Ovary (tissue), 9 donors: ENCODE data around the gene ACTL9. TPM values are rescaled to one million over a fixed set of nuclear protein-coding genes. Genes with fewer than 3 reads are reported as not detected.

Source experiments
- DNase-seq, 5 donors: peaks; one replicate each; pipeline ENCODE4 v3.0.0-alpha.2; 2019 to 2020
- H3K27ac ChIP-seq, 2 donors: fragments of 200-600 bp; one replicate each; pipeline versions ENCODE4 v1.5.1 to v1.8.0; 2019 to 2022
- H3K27me3 ChIP-seq: fragments of 200-600 bp; one replicate; pipeline ENCODE4 v1.8.0; 2022
- H3K36me3 ChIP-seq: fragments of 200-600 bp; sonication (generic); one replicate; pipeline ENCODE4 v1.5.1; 2019
- H3K4me1 ChIP-seq: one replicate; pipeline ENCODE4 v1.8.1; 2013; ENCODE audit warnings: mild to moderate bottlenecking, moderate library complexity; ENCODE audit not compliant: insufficient read depth
- H3K4me3 ChIP-seq: fragments of 200-600 bp; sonication (generic); one replicate; pipeline ENCODE4 v1.5.1; 2017
- H3K9me3 ChIP-seq, 2 donors: fragments of 200-600 bp in 1 of 2; sonication (generic) in 1 of 2; one replicate each; pipeline versions ENCODE4 v1.5.1 to v1.8.1; 2013 to 2019; ENCODE audit warnings: mild to moderate bottlenecking in 1 of 2, moderate library complexity in 1 of 2
- EP300 ChIP-seq: sonication (generic); formaldehyde crosslinking; IDR thresholded peaks from one replicate; pipeline ENCODE4 v1.6.1; 2017; ENCODE audit warnings: antibody characterized with exemption
- POLR2A ChIP-seq: fragments of 450-650 bp; IDR thresholded peaks from one replicate; pipeline ENCODE4 v1.6.1; 2017; ENCODE audit warnings: antibody characterized with exemption, mild to moderate bottlenecking, moderate library complexity
- WGBS, 3 donors: extraction: QIAGEN DNeasy Blood & Tissue Kit in 1 of 3; methylation state at CpG; one replicate each; pipeline versions ENCODE4 v1.1.5 to v1.1.7; 2013 to 2017; 5-methylcytosine and 5-hydroxymethylcytosine counted together
- intact Hi-C, 4 donors: fragments of 100-400 bp; cut with DNase I; formaldehyde crosslinking; loops; one replicate each; pipeline versions ENCODE4 v1.11.0 to v1.15.1; 2022 to 2023
- polyA plus RNA-seq, 2 donors: library from polyadenylated mRNA; stranded (reverse); fragments of 200-250 nt in 1 of 2; fragments of 350-450 nt in 1 of 2; fragmentation: Illumina TruSeq in 1 of 2; extraction: RNeasy Lipid Tissue Mini Kit (QIAGEN cat#74804) in 1 of 2; gene quantifications; one replicate each; pipeline ENCODE4 v1.2.3, GENCODE V29; 2013 to 2014
- total RNA-seq, 7 donors: library from RNA; depleted of rRNA in 2 of 7; stranded (reverse); fragments of >200 nt in 2 of 7; fragmentation: NEBNext Ultra II Directional in 3 of 7; extraction: Animal tissue kit (Norgen Biotek cat#: 25700) in 3 of 7; gene quantifications; one replicate each; pipeline versions ENCODE4 v1.1.0 to v1.2.4, GENCODE V29; 2016 to 2023
- TF ChIP-seq, protein P1 (sequence below), 3 donors: fragments of 450-650 bp in 2 of 3; fragments of 200-600 bp in 1 of 3; IDR thresholded peaks; one replicate each; pipeline versions ENCODE4 v1.5.1 to v1.8.0; 2016 to 2022; ENCODE audit warnings: antibody characterized with exemption in 3 of 3, mild to moderate bottlenecking in 1 of 3
- donor health status: DM: no; HTN: no; CAD: no; lungs with moderate emphysema.
- donor health status: DM: no; HTN: no; CAD: no.
- donor health status: Bipolar disorder and iron deficiency.
- donor health status: DM: yes; HTN: yes; CAD: no.
- donor health status: DM: no; HTN: no; CAD: no.
- donor health status: DM: yes; HTN: yes; CAD: no.

Gene ACTL9
- total and polyA plus RNA-seq, 9 donors, result not detected

DNA sequence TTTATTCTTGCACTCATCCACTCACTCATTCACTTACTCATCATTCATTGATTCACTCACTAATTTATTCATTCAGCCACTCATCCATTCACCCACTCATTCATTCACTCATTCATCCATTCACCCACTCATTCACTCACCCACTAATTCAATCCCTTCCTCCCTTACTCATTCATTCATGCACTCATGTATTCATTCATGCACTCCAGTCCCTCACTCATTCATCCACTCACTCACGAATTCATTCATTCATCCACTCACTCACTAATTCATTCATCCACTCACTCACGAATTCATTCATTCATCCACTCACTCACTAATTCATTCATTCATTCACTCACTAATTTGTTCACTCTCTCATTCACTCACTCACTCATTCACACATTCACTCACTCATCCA, 16.1 kb downstream of the ACTL9 start:
- 30 to 57% (median 42%) methylated on average over 2 of the region's 2 CpGs for WGBS, 3 donors
- TF ChIP-seq EP300 (no peak), POLR2A (no peak)
- TF ChIP-seq, protein P1, sequence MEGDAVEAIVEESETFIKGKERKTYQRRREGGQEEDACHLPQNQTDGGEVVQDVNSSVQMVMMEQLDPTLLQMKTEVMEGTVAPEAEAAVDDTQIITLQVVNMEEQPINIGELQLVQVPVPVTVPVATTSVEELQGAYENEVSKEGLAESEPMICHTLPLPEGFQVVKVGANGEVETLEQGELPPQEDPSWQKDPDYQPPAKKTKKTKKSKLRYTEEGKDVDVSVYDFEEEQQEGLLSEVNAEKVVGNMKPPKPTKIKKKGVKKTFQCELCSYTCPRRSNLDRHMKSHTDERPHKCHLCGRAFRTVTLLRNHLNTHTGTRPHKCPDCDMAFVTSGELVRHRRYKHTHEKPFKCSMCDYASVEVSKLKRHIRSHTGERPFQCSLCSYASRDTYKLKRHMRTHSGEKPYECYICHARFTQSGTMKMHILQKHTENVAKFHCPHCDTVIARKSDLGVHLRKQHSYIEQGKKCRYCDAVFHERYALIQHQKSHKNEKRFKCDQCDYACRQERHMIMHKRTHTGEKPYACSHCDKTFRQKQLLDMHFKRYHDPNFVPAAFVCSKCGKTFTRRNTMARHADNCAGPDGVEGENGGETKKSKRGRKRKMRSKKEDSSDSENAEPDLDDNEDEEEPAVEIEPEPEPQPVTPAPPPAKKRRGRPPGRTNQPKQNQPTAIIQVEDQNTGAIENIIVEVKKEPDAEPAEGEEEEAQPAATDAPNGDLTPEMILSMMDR (IDR thresholded peaks at IDR 0.05), result no peak
- intact Hi-C loops, result no loop called here
- H3K27me3 ChIP-seq, result no peaks in the 10 kb centered on the region
- H3K36me3 ChIP-seq, result no peaks in the 10 kb centered on the region
- H3K4me1 ChIP-seq, result no peaks in the 10 kb centered on the region
- no peak overlapping the region for H3K27ac ChIP-seq
- DNase-seq, result no peak
- no peak overlapping the region for H3K4me3 ChIP-seq
- no peaks in the 10 kb centered on the region for H3K9me3 ChIP-seq

DNA sequence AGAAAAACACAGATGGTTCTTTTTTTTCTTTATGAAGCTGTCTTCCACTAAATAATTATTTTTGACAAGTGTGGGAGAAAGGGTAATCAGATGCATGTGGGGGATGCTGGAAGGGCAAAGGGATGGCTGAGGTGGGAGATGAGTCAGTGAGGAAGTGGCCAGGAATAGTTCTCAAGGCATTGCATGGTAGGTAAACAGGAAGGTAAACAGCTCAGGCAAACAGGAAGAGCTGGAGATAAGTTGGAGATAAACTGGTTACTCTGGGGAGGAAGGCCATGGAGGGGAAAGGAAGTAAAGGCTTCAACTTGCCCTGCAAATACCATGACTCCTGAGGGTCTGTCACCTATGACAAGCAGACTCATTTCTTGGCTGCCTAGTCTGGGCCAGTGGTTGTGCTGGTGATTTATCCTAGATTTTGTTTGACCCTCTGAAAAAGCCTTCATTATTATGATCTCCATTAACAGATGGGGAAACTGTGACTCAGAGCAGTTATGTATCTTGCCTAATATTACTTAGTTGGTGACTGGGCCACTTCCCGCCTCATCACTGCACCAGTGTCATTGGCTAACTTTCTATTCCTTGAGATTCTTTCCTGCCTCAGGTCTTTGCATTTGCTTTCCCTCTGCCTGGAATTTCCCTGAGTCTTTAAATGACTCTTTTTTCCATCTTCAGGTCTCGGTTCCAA, 17.1 kb downstream of the ACTL9 start:
- intact Hi-C loops, result no loop called here

DNA sequence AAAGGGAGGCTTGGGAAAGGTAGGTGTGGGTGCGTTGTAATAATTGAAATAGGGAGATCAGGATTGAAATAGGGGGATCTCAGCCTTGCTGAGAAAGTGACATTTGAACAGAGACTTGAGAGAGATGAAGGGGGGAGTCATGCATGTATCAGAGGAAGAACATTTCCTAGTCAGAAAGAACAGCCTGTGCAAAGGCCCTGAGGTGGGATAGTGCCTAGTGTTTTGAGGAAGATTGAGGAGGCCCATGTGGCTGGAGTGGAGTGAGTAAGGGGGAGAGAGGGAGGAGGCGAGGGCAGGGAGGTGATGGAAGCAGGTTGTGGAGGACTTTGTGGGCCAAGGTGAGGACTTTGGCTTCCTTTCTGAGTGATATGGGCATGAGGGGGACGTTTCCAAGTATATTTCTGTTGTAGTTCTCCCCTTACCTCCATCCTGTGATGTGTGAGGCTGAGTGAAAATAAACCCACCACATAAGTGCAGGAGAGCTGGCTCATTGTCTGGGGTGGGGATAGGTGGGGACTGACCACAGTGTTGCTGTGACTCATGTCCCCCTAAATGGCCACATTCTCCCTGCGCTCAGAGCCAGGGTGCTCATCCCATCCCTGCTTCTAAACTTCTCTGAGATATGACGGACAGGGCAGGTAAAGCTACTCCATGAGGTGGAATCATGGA, 17.8 kb downstream of the ACTL9 start:
- no peaks in the 10 kb centered on the region for H3K4me1 ChIP-seq
- 66 to 74% (median 70%) methylated on average over 5 of the region's 5 CpGs for WGBS, 3 donors
- intact Hi-C loops, result no loop called here
- DNase-seq, result no peak
- no peaks in the 10 kb centered on the region for H3K36me3 ChIP-seq
- TF ChIP-seq POLR2A, result no peak
- no peak for TF ChIP-seq EP300
- TF ChIP-seq, protein P1 (IDR thresholded peaks at IDR 0.05), result no peak
- no peaks in the 10 kb centered on the region for H3K9me3 ChIP-seq
- no peak overlapping the region for H3K27ac ChIP-seq
- no peaks in the 10 kb centered on the region for H3K27me3 ChIP-seq
- H3K4me3 ChIP-seq, result no peak overlapping the region

More for the DNA sequence above, 17.1 kb downstream of the ACTL9 start:
- WGBS, 3 donors, result 70 to 74% (median 72%) methylated on average over 2 of the region's 2 CpGs
- H3K36me3 ChIP-seq, result no peaks in the 10 kb centered on the region
- TF ChIP-seq, protein P1 (IDR thresholded peaks at IDR 0.05), result no peak
- TF ChIP-seq POLR2A, result no peak
- no peak for TF ChIP-seq EP300
- no peak for DNase-seq
- no peak overlapping the region for H3K4me3 ChIP-seq
- H3K27ac ChIP-seq, result no peak overlapping the region
- H3K9me3 ChIP-seq, result no peaks in the 10 kb centered on the region
- no peaks in the 10 kb centered on the region for H3K4me1 ChIP-seq
- H3K27me3 ChIP-seq, result no peaks in the 10 kb centered on the region

- DNase-seq, result no peak
- TF ChIP-seq EP300 (no peak), POLR2A (no peak)
- TF ChIP-seq, protein P1 (IDR thresholded peaks at IDR 0.05), result no peak
- H3K9me3 ChIP-seq, result no peaks in the 10 kb centered on the region
- no peak overlapping the region for H3K27ac ChIP-seq
- no peaks in the 10 kb centered on the region for H3K36me3 ChIP-seq
- no peaks in the 10 kb centered on the region for H3K4me1 ChIP-seq
- H3K27me3 ChIP-seq, result no peaks in the 10 kb centered on the region
- intact Hi-C loops, result no loop called here
- H3K4me3 ChIP-seq, result no peak overlapping the region
These were observed 20.3 kb downstream of the ACTL9 start for GRCh38 chr19:8678244-8678807.
